C4-2B (cell line): Measurements from ENCODE around the gene PLD1.
A peak's percentile ranks its signal among the peaks of the same experiment; 100 is the strongest.

Experiments
- H3K27ac ChIP-seq: fragments of 450-650 bp; 2 replicates; pipeline ENCODE4 v1.5.1; 2017
- ZFX ChIP-seq: fragments of 450-650 bp; IDR thresholded peaks from 2 replicates; pipeline ENCODE4 v1.6.1; 2017
- TF ChIP-seq, protein P1 (sequence below): fragments of 450-650 bp; conservative IDR thresholded peaks from 2 replicates; pipeline ENCODE4 v1.5.1; 2017; ENCODE audit warnings: mild to moderate bottlenecking

PLD1 gene

DNA sequence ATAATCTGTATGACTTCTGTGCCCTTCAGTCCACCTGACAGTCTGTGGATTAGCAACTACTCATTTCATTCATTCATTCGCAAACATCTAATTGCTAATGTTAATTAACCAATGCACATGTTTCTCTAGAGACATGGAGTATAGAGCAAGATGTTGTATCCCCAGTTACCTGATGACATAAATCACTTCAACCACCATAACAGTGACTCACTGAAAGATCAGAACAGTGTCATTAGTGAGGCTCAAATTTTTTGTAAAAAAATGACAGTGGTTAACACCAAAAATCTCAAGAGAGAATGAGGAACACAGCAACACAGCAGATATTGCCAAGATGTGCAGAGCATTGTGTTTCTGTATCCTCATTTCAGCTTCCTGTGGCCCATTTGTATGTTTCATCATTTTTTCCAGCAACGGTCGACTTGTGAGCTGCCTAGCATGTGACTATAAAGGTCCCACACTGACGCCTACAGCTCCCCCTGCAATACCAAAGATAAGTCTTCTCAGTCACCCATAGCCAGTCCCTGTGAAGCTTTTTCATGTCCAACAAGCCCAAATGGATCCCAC is 3.7 kb upstream of the PLD1 start:
- H3K27ac ChIP-seq, result no peak overlapping the region
- TF ChIP-seq, protein P1, sequence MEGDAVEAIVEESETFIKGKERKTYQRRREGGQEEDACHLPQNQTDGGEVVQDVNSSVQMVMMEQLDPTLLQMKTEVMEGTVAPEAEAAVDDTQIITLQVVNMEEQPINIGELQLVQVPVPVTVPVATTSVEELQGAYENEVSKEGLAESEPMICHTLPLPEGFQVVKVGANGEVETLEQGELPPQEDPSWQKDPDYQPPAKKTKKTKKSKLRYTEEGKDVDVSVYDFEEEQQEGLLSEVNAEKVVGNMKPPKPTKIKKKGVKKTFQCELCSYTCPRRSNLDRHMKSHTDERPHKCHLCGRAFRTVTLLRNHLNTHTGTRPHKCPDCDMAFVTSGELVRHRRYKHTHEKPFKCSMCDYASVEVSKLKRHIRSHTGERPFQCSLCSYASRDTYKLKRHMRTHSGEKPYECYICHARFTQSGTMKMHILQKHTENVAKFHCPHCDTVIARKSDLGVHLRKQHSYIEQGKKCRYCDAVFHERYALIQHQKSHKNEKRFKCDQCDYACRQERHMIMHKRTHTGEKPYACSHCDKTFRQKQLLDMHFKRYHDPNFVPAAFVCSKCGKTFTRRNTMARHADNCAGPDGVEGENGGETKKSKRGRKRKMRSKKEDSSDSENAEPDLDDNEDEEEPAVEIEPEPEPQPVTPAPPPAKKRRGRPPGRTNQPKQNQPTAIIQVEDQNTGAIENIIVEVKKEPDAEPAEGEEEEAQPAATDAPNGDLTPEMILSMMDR, result no peak
- no peak for TF ChIP-seq ZFX

DNA sequence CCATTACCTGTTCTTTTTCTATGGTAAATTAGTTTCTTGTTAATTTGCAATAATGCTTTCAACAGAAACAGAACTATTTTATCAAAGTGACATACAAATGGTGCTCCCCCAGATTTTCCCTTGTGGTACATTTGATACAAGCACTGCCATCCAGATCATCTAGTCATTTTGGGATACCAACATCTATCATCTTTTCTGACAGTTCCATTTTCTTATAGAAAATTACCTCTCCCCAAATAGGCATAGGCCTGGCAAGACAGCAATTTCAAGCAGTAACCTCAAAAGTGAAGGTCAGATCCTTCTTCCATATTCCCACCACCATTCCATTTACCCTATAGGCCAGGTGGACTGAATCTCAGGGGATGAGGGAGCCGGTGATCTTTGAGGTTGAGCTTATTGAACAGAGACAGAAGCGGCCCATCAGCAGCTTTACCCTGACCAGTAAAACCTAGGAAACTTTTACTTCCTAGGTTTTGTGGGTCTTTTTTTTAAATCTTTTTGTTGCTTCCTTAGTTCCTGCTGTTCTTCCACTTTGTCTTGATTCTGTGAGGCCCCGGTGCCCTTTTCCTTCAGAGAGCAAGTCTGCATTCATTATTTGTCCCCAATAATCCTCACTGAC is 3.1 kb upstream of the PLD1 start:
- TF ChIP-seq, protein P1, result no peak
- no peak for TF ChIP-seq ZFX
- H3K27ac ChIP-seq, result no peak overlapping the region

DNA sequence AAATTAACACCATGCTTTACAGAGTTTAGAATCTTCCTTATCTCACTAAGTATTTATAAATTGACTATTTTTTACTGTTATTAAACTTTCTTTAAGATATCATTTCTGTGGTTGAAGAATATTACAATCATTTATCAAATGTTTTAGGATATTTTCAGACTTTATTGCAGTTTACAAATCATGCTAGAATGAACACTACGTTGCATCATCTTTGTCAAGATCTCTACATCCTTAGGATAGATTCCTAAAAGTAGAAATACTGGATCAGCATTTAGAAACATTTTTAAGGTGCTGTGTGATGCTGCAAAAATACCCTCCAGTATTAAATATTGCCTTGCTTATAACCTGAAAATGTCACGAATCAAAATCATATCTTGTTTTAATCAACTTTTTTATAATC is 2.5 kb upstream of the PLD1 start:
- TF ChIP-seq ZFX, result no peak
- TF ChIP-seq, protein P1, result no peak
- no peak overlapping the region for H3K27ac ChIP-seq

DNA sequence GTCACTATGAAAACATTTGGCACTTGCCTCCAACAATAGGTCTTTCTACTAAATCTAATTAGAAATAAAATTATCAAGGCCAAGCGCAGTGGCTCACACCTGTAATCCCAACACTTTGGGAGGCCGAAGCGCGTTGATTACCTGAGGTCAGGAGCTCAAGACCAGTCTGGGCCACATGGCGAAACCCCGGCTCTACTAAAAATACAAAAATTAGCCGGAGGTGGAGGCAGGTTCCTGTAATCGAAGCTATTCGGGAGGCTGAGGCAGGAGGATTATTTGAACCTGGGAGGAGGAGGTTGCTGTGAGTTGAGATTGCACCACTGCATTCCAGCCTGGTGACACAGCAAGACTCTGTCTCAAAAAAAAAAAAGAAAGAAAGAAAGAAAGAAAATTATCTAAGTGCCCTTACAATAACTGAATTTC is 1.6 kb upstream of the PLD1 start:
- no peak overlapping the region for H3K27ac ChIP-seq
- TF ChIP-seq ZFX, result no peak
- TF ChIP-seq, protein P1, result no peak

DNA sequence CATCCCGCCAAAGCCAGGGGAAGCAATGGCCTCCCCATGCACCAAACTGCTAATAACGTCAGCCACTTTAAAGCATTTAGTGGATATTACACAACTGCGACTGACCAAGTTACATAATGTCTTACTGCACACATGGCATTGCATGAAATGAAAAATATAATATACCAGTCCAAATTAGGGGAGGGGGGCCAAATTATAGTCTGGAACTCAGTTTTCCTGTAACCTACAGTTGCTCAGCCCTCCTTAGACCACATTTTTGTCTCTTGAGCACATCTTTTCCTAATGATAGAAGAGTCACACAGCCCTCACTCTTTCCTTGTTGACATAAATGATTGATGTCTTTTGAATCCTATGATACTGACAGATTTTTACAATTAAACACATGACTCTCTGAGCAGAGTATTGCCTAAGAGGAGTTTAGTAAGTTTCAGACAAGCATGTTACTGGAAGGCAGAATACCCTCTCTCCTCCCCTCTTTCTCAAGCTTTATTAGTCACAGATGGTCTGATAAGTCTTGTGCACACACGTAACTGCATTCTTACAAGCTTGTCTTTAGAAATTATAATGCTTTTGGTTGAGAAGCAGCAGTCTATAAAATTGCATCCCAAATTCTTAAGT is 1.1 kb upstream of the PLD1 start:
- TF ChIP-seq, protein P1, result no peak
- no peak for TF ChIP-seq ZFX
- H3K27ac ChIP-seq, result no peak overlapping the region

DNA sequence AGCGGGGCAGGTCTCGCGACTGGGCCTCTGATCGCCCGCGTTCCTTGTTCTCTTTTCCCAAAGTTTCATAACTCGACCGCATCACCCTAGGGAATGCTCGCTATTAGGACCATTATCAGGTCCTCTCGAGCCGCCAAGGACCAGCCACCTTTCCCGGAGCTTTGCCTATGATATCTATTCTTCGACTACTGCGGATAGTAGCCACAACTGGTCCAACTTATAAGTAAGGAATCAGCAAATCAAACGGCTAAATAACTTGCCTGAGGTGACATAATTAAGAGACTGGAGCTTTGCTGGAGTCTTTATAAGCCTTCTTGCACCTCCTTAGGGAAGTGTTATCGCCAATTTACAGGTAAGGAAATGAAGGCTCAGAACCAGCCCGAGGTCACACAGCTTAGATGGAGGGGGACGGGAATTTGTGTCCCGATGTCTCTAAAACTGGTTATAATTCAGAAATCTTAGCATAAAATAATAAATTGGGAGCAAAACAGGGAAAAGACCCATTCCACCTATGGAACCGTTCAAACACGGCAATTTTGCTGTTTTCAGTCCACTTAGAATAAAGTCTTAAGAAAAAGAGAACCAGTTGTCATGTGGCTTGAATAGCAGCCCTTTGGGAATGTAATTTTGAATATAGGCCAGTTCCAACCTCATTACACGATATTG is 479 bp upstream of the PLD1 start:
- TF ChIP-seq, protein P1, result no peak
- TF ChIP-seq ZFX, result no peak
- no peak overlapping the region for H3K27ac ChIP-seq

DNA sequence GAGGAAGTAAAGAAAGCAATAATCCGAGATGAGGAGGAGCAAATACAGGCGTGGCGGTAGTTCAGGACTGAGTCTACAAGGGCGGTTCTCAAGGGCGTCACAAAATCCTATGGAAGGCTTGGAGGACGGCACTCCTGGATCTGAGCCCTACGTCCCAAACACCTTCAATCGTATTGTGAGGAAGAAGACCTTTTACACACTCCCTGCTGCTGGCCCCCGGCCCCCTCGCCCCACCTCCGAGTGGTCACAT is 747 bp downstream of the PLD1 start:
- TF ChIP-seq, protein P1, result no peak
- TF ChIP-seq ZFX, result no peak
- peak overlapping the region; percentile 36; the same call in 1 of the 2 replicates for H3K27ac ChIP-seq
